HL-60 (cell line): Measurements from ENCODE around the gene FAM83C.

Source experiments
- CTCF ChIP-seq: IDR thresholded peaks from one replicate; pipeline ENCODE4 v1.5.1; 2011; ENCODE audit warnings: low read length, control low read depth, inconsistent platforms; ENCODE audit not compliant: insufficient read depth
- GABPA ChIP-seq: IDR thresholded peaks from 2 replicates; pipeline ENCODE4 v1.6.1; 2012; ENCODE audit warnings: low read depth
- REST ChIP-seq: IDR thresholded peaks from 2 replicates; pipeline ENCODE4 v1.6.1; 2012; ENCODE audit warnings: low read depth; ENCODE audit not compliant: insufficient replicate concordance

- TF ChIP-seq CTCF (no peak), REST (no peak), GABPA (no peak)
These were observed 36.0 kb upstream of the FAM83C start for GRCh38 chr20:35328095-35328685.
